Gastrocnemius medialis (tissue), 4 donors: ENCODE results near the gene ART4. TPM values are rescaled to one million over a fixed set of nuclear protein-coding genes. Genes with fewer than 3 reads are reported as not detected.

Experiments used
- ATAC-seq, 2 donors: fragments of 150-250 bp; one replicate each; pipeline ENCODE4 v1.9.1; 2016
- DNase-seq, 2 donors: peaks; one replicate each; pipeline ENCODE4 v3.0.0-alpha.2; 2019
- H3K27ac ChIP-seq, 4 donors: fragments of 200-600 bp; sonication (generic); 1 replicate in 1 of 4; 2 replicates in 3 of 4; pipeline ENCODE4 v1.5.1; 2016 to 2018; ENCODE audit warnings: mild to moderate bottlenecking in 2 of 4, moderate library complexity in 1 of 4
- H3K27me3 ChIP-seq, 3 donors: fragments of 200-600 bp; sonication (generic) in 2 of 3; 1 replicate in 1 of 3; 2 replicates in 2 of 3; pipeline versions ENCODE4 v1.5.1 to v1.6.0; 2016 to 2019; ENCODE audit warnings: mild to moderate bottlenecking in 1 of 3, moderate library complexity in 1 of 3
- H3K36me3 ChIP-seq, 2 donors: fragments of 200-600 bp; sonication (generic) in 1 of 2; one replicate each; pipeline ENCODE4 v1.5.1; 2017 to 2018
- H3K4me1 ChIP-seq, 2 donors: fragments of 200-600 bp; sonication (generic) in 1 of 2; one replicate each; pipeline ENCODE4 v1.5.1; 2016 to 2017; ENCODE audit warnings: mild to moderate bottlenecking in 2 of 2
- H3K4me3 ChIP-seq, 4 donors: fragments of 200-600 bp; sonication (generic) in 3 of 4; 1 replicate in 1 of 4; 2 replicates in 3 of 4; pipeline ENCODE4 v1.5.1; 2016 to 2019; ENCODE audit warnings: mild to moderate bottlenecking in 2 of 4
- H3K9me3 ChIP-seq, 3 donors: fragments of 200-600 bp; sonication (generic) in 2 of 3; 1 replicate in 1 of 3; 2 replicates in 2 of 3; pipeline ENCODE4 v1.5.1; 2016 to 2019
- CTCF ChIP-seq, 5 experiments: fragments of 450-650 bp in 3 of 5; fragments of 200-600 bp in 2 of 5; sonication (generic) in 2 of 5; IDR thresholded peaks in 4 of 5; conservative IDR thresholded peaks in 1 of 5; 1 replicate in 4 of 5; 2 replicates in 1 of 5; pipeline ENCODE4 v1.5.1; 2016 to 2019; ENCODE audit warnings: antibody characterized with exemption in 5 of 5, mild to moderate bottlenecking in 3 of 5, moderate library complexity in 3 of 5
- POLR2A ChIP-seq, 2 donors: fragments of 450-650 bp; IDR thresholded peaks; one replicate each; pipeline ENCODE4 v1.6.1; 2017; ENCODE audit warnings: antibody characterized with exemption in 2 of 2, mild to moderate bottlenecking in 2 of 2, moderate library complexity in 2 of 2
- in situ Hi-C, 4 donors: fragments of 200-750 bp; cut with MboI; loops; one replicate each; pipeline versions ENCODE4 v1.15.0 to v1.8.0; 2017; ENCODE audit warnings: low sequenced_read_pairs in 4 of 4
- intact Hi-C: fragments of 100-400 bp; cut with DNase I; formaldehyde crosslinking; loops from one replicate; pipeline ENCODE4 v1.15.1; 2023; ENCODE audit warnings: low total_unique reads
- total RNA-seq, 4 donors: library from RNA; depleted of rRNA; stranded (reverse); fragments of >200 nt; gene quantifications; one replicate each; pipeline versions ENCODE4 v1.1.0 to v1.2.3, GENCODE V29; 2016

ART4 gene
- total RNA-seq, 4 donors from 2014 or later, result 0.44 to 1.6 (median 1.3) TPM

GRCh38 chr12:14810167-14810952 lies 33.0 kb downstream of the ART4 start:
- no peak for DNase-seq
- no peaks in the 10 kb centered on the region for H3K27me3 ChIP-seq
- H3K9me3 ChIP-seq, result no peaks in the 10 kb centered on the region
- ATAC-seq, result no peak
- TF ChIP-seq CTCF (IDR thresholded peaks at IDR 0.05 in 4 of 5, conservative IDR thresholded peaks at IDR 0.05 in 1 of 5), result no peak
- in situ Hi-C loops (no loop called here), intact Hi-C loops (no loop called here)
- no peaks in the 10 kb centered on the region for H3K4me1 ChIP-seq
- no peak overlapping the region for H3K27ac ChIP-seq
- no peaks in the 10 kb centered on the region for H3K36me3 ChIP-seq
- no peak overlapping the region for H3K4me3 ChIP-seq

DNA sequence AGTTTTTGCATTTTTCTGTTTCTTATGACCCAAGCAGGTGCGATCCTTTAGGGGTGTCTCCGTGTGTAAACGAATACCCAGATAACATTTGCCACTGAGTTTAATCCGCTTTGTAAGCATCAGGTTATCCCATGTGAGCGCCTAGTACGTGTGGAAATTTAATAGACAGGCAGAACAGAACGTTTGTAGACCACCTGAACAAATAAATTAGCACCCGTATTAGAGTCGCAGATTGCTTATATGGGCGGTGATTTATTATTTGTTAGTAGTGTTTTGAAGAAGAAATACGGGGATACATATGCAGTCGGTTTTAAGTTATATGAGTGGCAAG lies 39.5 kb downstream of the ART4 start:
- ATAC-seq (peak; percentile 41 to 45), DNase-seq (no peak)
- intact Hi-C loops (loop anchor here (1.0 kb wide), 1 partner anchor 29 kb away; a partner anchor contains a TSS), in situ Hi-C loops (no loop called here)
- peak overlapping the region; percentile 60 to 100 (median 78) for H3K4me3 ChIP-seq
- H3K27me3 ChIP-seq, result no peaks in the 10 kb centered on the region
- peaks cover 15 to 22% of the 10 kb centered on the region in 2 donors for H3K4me1 ChIP-seq
- H3K9me3 ChIP-seq, result no peaks in the 10 kb centered on the region
- H3K36me3 ChIP-seq, result peaks cover 0 to 21% of the 10 kb centered on the region in 2 donors
- TF ChIP-seq CTCF (IDR thresholded peaks at IDR 0.05 in 4 of 5, conservative IDR thresholded peaks at IDR 0.05 in 1 of 5) (no peak), POLR2A (IDR thresholded peaks at IDR 0.05) (no peak)
- peak overlapping the region; percentile 81 to 98 (median 89) for H3K27ac ChIP-seq

DNA sequence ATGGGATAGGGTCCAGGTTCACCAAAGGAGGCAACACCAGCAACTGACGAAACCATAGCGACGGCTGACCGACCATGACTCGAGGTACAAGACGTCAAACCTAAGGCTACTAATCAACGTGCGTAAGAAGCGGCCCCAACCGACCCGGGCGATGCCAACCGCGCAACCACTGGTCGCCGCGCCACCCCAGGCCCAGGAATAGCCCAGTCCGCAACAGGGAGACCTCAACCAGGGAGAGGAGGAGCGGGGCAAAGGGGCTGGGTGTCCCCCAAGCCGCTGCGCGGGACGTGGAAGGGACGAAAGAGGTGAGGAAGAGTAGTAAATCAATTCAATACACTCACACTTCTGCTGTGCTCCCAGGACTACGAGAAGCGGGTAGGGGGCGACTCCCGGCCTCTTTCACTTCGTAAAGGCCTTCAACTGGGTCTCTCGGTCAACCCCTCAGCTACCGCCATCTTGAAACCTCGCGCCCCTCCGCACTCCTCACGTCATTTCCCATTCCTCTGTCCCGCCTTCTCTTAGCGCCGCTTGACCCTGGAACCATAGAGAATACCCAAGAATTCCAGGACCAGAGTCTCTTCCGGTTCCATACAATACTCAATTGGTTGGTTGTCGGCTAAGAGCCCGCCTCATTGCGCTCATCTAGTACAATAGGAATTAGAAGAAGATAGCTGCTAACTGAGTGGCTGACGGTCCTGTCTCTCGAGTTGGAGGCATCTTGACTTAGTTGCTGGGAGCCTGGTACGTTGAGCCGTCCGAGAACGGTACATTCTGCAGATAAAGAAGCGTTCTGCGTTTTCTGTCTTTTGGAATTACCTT lies 40.1 kb downstream of the ART4 start, which contains the start of the genes C12orf60 and WBP11:
C12orf60 (plus strand) TSS at position 660 of the 819 bp plus-strand sequence. CDS start 19,266 bp downstream, outside the sequence.
WBP11 (minus strand) TSS at position 468 of the 819 bp plus-strand sequence. CDS start 2,095 bp downstream, outside the sequence.
- intact Hi-C loops, result loop anchor here (1.0 kb wide), 1 partner anchor 29 kb away; a partner anchor contains a TSS
- peak; percentile 97 to 98 for DNase-seq
- peaks cover 0 to 27% of the 10 kb centered on the region in 2 donors for H3K36me3 ChIP-seq

DNA sequence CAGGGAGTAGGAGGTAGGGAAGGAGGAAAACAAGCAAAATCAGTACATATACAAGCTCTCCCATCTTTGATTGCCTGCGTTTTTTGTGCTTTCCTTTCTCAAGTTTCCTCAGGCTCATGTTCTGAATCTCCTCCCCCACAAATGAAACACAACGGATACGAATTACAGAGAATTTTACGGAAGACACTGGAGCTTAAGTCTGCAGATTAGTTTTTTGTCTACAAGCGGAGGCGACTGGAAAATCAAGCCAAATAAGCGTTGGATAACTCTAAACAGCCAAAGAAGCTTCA lies 40.7 kb downstream of the ART4 start:
- Histone ChIP-seq H3K36me3 (peaks cover 0 to 33% of the 10 kb centered on the region in 2 donors), H3K4me1 (peaks cover 15 to 22% of the 10 kb centered on the region in 2 donors), H3K27me3 (no peaks in the 10 kb centered on the region), H3K4me3 (peak overlapping the region; percentile 75 to 100 (median 83)), H3K27ac (peak overlapping the region; percentile 86 to 98 (median 92)), H3K9me3 (no peaks in the 10 kb centered on the region)
- no peak for TF ChIP-seq CTCF (IDR thresholded peaks at IDR 0.05 in 4 of 5, conservative IDR thresholded peaks at IDR 0.05 in 1 of 5)
- no peak for TF ChIP-seq POLR2A (IDR thresholded peaks at IDR 0.05)
- ATAC-seq (no peak), DNase-seq (no peak)
- in situ Hi-C loops, result no loop called here
- intact Hi-C loops, result loop anchor here (1.0 kb wide), 1 partner anchor 28 kb away; a partner anchor contains a TSS

More for the DNA sequence above, 40.1 kb downstream of the ART4 start, which contains the start of the genes C12orf60 and WBP11:
- peaks cover 15 to 22% of the 10 kb centered on the region in 2 donors for H3K4me1 ChIP-seq
- no peaks in the 10 kb centered on the region for H3K27me3 ChIP-seq
- peak within 1 kb of the TSS; percentile 75 to 100 (median 83) for H3K4me3 ChIP-seq
- H3K9me3 ChIP-seq, result no peaks in the 10 kb centered on the region
- H3K27ac ChIP-seq, result peak within 1 kb of the TSS; percentile 86 to 98 (median 92)
- no peak for TF ChIP-seq CTCF (IDR thresholded peaks at IDR 0.05 in 4 of 5, conservative IDR thresholded peaks at IDR 0.05 in 1 of 5)
- TF ChIP-seq POLR2A (IDR thresholded peaks at IDR 0.05), result peak; percentile 59 to 71
- ATAC-seq, result peak; percentile 100
- in situ Hi-C loops, result no loop called here
